NB4 (cell line): ENCODE data around the gene KIAA0319L.

Experiments
- DNase-seq: peaks from one replicate; pipeline ENCODE4 v3.0.0; 2010; ENCODE audit warnings: low read depth
- H3K4me3 ChIP-seq: one replicate; pipeline ENCODE4 v1.5.1; 2011; ENCODE audit warnings: mild to moderate bottlenecking, low read depth, low read length, moderate library complexity
- MYC ChIP-seq: IDR thresholded peaks from 2 replicates; pipeline ENCODE4 v1.6.1; 2011; ENCODE audit warnings: low read depth, low read length
- POLR2A ChIP-seq: IDR thresholded peaks from 2 replicates; pipeline ENCODE4 v1.6.1; 2011; ENCODE audit warnings: mild to moderate bottlenecking; ENCODE audit not compliant: insufficient read length; ENCODE audit errors: extremely low read depth
- TF ChIP-seq, protein P1 (sequence below): IDR thresholded peaks from one replicate; pipeline ENCODE4 v1.5.1; 2012; ENCODE audit warnings: low read depth, low read length
- TF ChIP-seq, protein P2 (sequence below): IDR thresholded peaks from 2 replicates; pipeline ENCODE4 v1.6.1; 2011; ENCODE audit warnings: low read depth, low read length

The KIAA0319L gene

DNA sequence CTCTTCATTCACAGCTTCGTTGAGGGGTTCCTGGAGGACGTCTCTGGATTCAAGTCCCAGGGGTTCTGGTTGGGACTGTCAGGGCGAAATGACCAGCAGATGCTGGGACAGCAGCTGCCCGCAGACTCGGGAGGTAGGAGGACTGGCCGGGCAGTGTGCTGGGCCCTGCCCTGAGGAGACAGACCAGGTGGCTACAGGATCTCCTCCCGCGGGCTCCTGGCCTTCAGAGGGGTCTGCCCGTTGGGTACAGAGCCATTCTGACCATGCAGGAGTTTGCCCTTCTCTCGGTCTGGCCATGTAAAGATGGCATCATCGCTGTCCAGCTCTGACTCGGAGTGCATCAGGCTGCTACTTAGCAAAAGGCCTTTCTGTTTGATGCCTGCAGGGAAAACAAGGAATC lies 122.5 kb downstream of the KIAA0319L start:
- no peak for DNase-seq
- TF ChIP-seq, protein P1, sequence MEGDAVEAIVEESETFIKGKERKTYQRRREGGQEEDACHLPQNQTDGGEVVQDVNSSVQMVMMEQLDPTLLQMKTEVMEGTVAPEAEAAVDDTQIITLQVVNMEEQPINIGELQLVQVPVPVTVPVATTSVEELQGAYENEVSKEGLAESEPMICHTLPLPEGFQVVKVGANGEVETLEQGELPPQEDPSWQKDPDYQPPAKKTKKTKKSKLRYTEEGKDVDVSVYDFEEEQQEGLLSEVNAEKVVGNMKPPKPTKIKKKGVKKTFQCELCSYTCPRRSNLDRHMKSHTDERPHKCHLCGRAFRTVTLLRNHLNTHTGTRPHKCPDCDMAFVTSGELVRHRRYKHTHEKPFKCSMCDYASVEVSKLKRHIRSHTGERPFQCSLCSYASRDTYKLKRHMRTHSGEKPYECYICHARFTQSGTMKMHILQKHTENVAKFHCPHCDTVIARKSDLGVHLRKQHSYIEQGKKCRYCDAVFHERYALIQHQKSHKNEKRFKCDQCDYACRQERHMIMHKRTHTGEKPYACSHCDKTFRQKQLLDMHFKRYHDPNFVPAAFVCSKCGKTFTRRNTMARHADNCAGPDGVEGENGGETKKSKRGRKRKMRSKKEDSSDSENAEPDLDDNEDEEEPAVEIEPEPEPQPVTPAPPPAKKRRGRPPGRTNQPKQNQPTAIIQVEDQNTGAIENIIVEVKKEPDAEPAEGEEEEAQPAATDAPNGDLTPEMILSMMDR: no peak
- TF ChIP-seq, protein P2, sequence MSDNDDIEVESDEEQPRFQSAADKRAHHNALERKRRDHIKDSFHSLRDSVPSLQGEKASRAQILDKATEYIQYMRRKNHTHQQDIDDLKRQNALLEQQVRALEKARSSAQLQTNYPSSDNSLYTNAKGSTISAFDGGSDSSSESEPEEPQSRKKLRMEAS: no peak
- TF ChIP-seq POLR2A: no peak
- no peak overlapping the region for H3K4me3 ChIP-seq

DNA sequence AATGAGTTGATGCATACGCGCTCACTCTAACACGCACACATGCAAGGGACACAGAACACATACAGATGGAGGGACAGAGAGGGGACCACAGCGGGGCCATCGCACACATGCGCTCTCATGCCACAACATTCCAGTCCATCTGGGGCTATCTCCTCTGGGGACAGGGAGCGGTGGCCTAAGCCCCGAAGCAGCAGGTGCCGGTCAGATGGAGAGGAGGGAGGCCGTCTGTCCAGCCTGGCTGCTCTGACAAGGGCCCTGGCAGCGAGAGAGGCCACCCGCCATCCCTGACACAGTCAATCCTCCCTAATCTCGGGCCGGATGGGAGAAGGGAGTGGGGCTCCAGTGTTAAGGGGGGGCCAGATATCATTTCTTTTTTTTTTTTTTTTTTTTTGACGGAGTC lies 123.5 kb downstream of the KIAA0319L start:
- no peak overlapping the region for H3K4me3 ChIP-seq
- DNase-seq: no peak
- TF ChIP-seq MYC: no peak
- TF ChIP-seq, protein P2: no peak

DNA sequence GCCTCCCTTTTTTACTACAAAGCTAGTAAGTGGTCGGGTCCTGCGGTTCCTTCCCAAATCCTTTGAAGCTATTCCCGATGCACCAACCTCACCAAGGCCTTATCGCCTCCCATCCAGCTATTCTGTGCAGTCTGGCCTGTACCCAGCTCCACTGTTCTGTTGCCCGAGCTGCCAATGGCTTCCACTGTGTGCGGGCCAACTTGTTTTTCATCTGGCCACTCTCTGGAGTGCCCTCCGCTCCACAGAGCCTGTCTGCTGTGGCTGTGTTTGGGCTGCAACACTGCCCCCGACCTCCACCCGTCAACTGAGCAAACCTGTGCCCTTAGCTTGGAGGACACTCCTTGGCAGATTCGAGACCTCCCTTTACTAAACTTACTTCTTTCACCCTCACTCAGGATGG lies 125.0 kb downstream of the KIAA0319L start:
- H3K4me3 ChIP-seq: no peak overlapping the region
- TF ChIP-seq, protein P2: no peak
- TF ChIP-seq MYC (no peak), POLR2A (no peak)
- TF ChIP-seq, protein P1: no peak
- no peak for DNase-seq

DNA sequence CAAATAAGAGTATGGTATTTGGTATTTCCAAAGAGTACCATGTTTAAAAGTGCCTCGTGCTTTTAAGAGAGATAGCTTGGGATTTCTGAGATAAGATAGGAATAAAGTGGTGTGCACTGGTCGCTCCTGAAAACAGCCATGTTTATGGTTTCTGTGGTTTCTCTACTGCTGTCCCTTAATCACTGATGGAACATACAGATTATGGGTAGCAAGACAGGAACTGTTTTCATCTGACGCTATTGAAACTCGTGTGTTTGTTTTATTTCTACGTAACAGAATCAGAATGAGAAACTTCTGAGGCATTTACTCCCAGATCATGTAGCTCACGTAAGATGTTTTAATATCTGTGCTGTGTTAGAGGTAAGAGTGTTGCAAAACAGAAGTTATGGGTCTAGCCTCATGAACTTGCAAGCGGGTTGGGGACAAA lies 126.0 kb downstream of the KIAA0319L start:
- H3K4me3 ChIP-seq: no peak overlapping the region
- no peak for DNase-seq
- TF ChIP-seq MYC: no peak
- TF ChIP-seq, protein P2: no peak
- TF ChIP-seq POLR2A: no peak
- TF ChIP-seq, protein P1: no peak

DNA sequence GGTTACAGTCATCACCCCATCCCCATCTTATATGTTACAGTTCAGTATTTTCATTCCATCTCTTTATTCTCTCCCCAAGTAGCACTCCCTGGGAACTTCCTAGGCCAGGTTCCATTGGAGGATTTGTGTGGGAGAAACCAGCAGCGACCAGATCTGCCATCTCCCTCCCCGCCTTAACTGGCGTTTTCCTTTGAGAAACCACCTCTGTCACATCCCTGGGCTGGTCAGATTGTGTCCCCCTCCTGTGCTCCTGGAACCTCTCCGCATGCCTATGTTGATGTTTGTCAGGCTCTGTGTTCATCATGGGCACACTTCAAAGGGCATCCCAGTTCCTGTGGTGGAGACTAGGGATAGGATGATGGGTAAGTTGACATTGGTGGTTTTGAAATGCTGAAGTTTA lies 126.4 kb downstream of the KIAA0319L start:
- TF ChIP-seq, protein P2: no peak
- no peak overlapping the region for H3K4me3 ChIP-seq
- DNase-seq: no peak

DNA sequence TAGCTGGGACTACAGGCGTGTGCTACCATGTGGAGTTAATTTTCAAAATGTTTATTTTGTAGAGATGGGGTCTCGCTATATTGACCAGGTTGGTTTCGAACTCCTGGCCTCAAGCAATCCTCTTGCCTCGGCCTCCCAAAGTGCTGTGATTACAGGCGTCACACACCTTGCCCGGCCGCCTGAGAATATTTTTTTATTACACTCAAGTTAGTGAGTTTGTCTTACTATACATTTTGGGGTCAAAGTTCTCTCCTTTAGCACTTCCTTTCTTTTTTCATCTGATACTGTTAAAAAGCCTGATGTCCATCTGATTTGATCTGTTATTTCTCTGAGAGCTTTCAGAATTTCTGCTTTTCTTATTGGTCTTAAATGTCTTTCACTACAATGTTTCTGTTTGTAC lies 128.8 kb downstream of the KIAA0319L start:
- no peak for DNase-seq
- TF ChIP-seq MYC: no peak
- TF ChIP-seq, protein P2: no peak
- no peak overlapping the region for H3K4me3 ChIP-seq

DNA sequence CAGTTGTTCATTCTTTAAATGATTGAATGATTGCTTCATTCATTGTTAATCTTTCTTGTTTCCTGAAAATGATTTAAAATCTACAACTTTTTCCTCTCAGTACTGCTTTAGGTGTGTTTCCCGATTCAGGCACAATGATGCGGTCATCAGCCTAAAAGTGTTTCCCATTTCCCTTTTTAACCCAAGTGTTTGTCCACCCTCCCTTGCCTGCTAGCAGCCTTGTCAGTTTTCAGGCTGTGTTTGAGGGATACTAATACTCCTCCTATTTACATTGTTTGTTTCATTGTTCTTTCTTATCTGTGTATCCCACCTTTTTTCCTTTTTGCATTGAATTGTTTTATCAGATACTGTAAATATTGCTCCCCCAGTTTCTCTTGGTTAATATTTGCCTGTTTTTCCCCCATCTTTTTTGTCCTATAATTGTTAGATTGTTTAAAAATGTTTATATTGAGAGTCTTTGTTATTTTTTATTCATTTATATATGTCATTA lies 131.1 kb downstream of the KIAA0319L start:
- H3K4me3 ChIP-seq: no peak overlapping the region
- TF ChIP-seq, protein P1: no peak
- TF ChIP-seq POLR2A (no peak), MYC (no peak)
- no peak for DNase-seq
